Neural cell (in vitro differentiated cells): ENCODE results near the gene SDC4. TPM values are rescaled to one million over a fixed set of nuclear protein-coding genes. Genes with fewer than 3 reads are reported as not detected.

Experiments used
- H2AFZ ChIP-seq: fragments of 200-600, 300-800 bp; sonication (generic), shearing (Covaris generic); 2 replicates; pipeline ENCODE4 v1.6.0; 2014; ENCODE audit warnings: low read depth, mild to moderate bottlenecking, antibody characterized with exemption, low read length, moderate library complexity
- H3F3A ChIP-seq: fragments of 200-600 bp; shearing (Covaris generic); 2 replicates; pipeline ENCODE4 v1.6.1; 2016; ENCODE audit warnings: mild to moderate bottlenecking, moderate library complexity, mixed read lengths, antibody characterized with exemption, low read length; ENCODE audit not compliant: insufficient read depth, poor library complexity, severe bottlenecking
- H3K27ac ChIP-seq: fragments of 200-600, 300-800 bp; sonication (generic), shearing (Covaris generic); 2 replicates; pipeline ENCODE4 v1.5.1; 2014; ENCODE audit warnings: mild to moderate bottlenecking, low read length, moderate library complexity
- H3K27me3 ChIP-seq: fragments of 300-800, 200-600 bp; sonication (generic), shearing (Covaris generic); 2 replicates; pipeline ENCODE4 v1.6.0; 2014; ENCODE audit warnings: mild to moderate bottlenecking, low read depth, low read length, moderate library complexity; ENCODE audit not compliant: insufficient read depth
- H3K36me3 ChIP-seq: fragments of 300-800, 200-600 bp; sonication (generic), shearing (Covaris generic); 2 replicates; pipeline ENCODE4 v1.5.1; 2014; ENCODE audit warnings: mild to moderate bottlenecking, antibody characterized with exemption, low read length, moderate library complexity; ENCODE audit not compliant: insufficient read depth
- H3K4me2 ChIP-seq: fragments of 300-800, 200-600 bp; sonication (generic), shearing (Covaris generic); 2 replicates; pipeline ENCODE4 v1.6.0; 2014; ENCODE audit warnings: mild to moderate bottlenecking, low read length
- H3K4me3 ChIP-seq: fragments of 300-800, 200-600 bp; sonication (generic), shearing (Covaris generic); 2 replicates; pipeline ENCODE4 v1.5.1; 2014; ENCODE audit warnings: mild to moderate bottlenecking, low read length, moderate library complexity
- H3K79me2 ChIP-seq: fragments of 200-600 bp; shearing (Covaris generic); replicated peaks from 2 replicates; pipeline ENCODE4 v1.6.0; 2014; ENCODE audit warnings: mild to moderate bottlenecking, low read length, moderate library complexity; ENCODE audit not compliant: insufficient read depth
- H3K9ac ChIP-seq: fragments of 300-800, 200-600 bp; sonication (generic), shearing (Covaris generic); 2 replicates; pipeline ENCODE4 v1.6.1; 2016; ENCODE audit warnings: mild to moderate bottlenecking, low read length, mixed read lengths
- H3K9me2 ChIP-seq: fragments of 200-600 bp; shearing (Covaris generic); 2 replicates; pipeline ENCODE4 v1.6.1; 2016; ENCODE audit warnings: mild to moderate bottlenecking, low read length, mixed read lengths; ENCODE audit not compliant: insufficient read depth
- H3K9me3 ChIP-seq: fragments of 200-600, 300-800 bp; sonication (generic), shearing (Covaris generic); 2 replicates; pipeline ENCODE4 v1.6.1; 2016; ENCODE audit warnings: mild to moderate bottlenecking, mixed run types, low read length, moderate library complexity, mixed read lengths
- H4K20me1 ChIP-seq: fragments of 200-600 bp; shearing (Covaris generic); 2 replicates; pipeline ENCODE4 v1.6.1; 2016; ENCODE audit warnings: mild to moderate bottlenecking, mixed run types; ENCODE audit not compliant: insufficient read depth
- EP300 ChIP-seq: fragments of 450-650 bp; conservative IDR thresholded peaks from 2 replicates; pipeline ENCODE4 v1.6.1; 2014; ENCODE audit warnings: antibody characterized with exemption, mild to moderate bottlenecking, moderate library complexity; ENCODE audit not compliant: poor library complexity, severe bottlenecking
- EZH2 ChIP-seq: fragments of 200-600, 300-800 bp; shearing (Covaris generic), sonication (generic); IDR thresholded peaks from 2 replicates; pipeline ENCODE4 v1.6.1; 2014; ENCODE audit warnings: antibody characterized with exemption, low read length, borderline replicate concordance, mild to moderate bottlenecking; ENCODE audit not compliant: insufficient read depth, poor library complexity, severe bottlenecking
- MXI1 ChIP-seq: fragments of 450-650 bp; conservative IDR thresholded peaks from 2 replicates; pipeline ENCODE4 v1.6.1; 2014; ENCODE audit warnings: antibody characterized with exemption, mild to moderate bottlenecking; ENCODE audit not compliant: poor library complexity, severe bottlenecking
- POLR2AphosphoS5 ChIP-seq: IDR thresholded peaks from 2 replicates; pipeline ENCODE4 v1.6.1; 2012
- RAD21 ChIP-seq: fragments of 450-650 bp; conservative IDR thresholded peaks from 2 replicates; pipeline ENCODE4 v1.6.1; 2014; ENCODE audit warnings: antibody characterized with exemption, mild to moderate bottlenecking, moderate library complexity
- REST ChIP-seq: IDR thresholded peaks from 2 replicates; pipeline ENCODE4 v1.6.1; 2012; ENCODE audit warnings: borderline replicate concordance
- SMC3 ChIP-seq: fragments of 450-650 bp; conservative IDR thresholded peaks from 2 replicates; pipeline ENCODE4 v1.6.1; 2014; ENCODE audit warnings: antibody characterized with exemption, mild to moderate bottlenecking, moderate library complexity; ENCODE audit not compliant: poor library complexity
- TAF1 ChIP-seq: IDR thresholded peaks from 2 replicates; pipeline ENCODE4 v1.6.1; 2012; ENCODE audit warnings: low read depth
- polyA plus RNA-seq: library from polyadenylated mRNA; depleted of rRNA; stranded (reverse); fragments of >200 nt; gene quantifications from 2 replicates; pipeline ENCODE4 v1.2.3, GENCODE V29; 2014
- TF ChIP-seq, protein P1 (sequence below): fragments of 450-650 bp; IDR thresholded peaks from 2 replicates; pipeline ENCODE4 v1.5.1; 2014; ENCODE audit warnings: antibody characterized with exemption, mild to moderate bottlenecking, moderate library complexity; ENCODE audit not compliant: poor library complexity, severe bottlenecking

SDC4 gene
- polyA plus RNA-seq, 1 donor from 2014 or later, result not detected

DNA sequence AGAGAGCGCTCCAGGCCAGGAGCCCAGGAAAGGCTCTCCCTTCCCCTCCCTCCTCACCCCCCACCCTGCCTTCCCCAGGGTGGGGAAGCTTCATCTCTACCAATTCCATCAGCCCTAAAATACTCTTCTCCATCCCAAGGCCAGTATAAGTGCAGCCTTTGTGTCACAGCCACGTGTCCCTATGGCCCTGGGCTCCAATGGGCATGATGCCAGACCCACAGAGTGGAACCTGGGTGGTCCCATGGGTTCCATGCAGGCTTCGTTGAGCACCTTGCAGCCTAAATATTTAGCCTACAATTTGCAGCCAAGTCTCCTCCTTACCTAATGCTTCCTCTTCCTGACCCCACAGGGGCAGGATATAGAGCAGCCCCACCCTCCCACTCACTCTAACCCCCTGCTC lies 39.1 kb downstream of the SDC4 start:
- Histone ChIP-seq H3K79me2 (no peaks in the 10 kb centered on the region), H3K9ac (no peak overlapping the region), H3K9me2 (no peaks in the 10 kb centered on the region), H2AFZ (no peak overlapping the region), H3K4me2 (no peak overlapping the region), H3K9me3 (no peaks in the 10 kb centered on the region), H3K4me3 (no peak overlapping the region), H3K36me3 (no peaks in the 10 kb centered on the region), H3F3A (no peaks in the 10 kb centered on the region), H4K20me1 (no peaks in the 10 kb centered on the region), H3K27me3 (no peaks in the 10 kb centered on the region), H3K27ac (no peak overlapping the region)
- no peak for TF ChIP-seq EP300
- TF ChIP-seq, protein P1, sequence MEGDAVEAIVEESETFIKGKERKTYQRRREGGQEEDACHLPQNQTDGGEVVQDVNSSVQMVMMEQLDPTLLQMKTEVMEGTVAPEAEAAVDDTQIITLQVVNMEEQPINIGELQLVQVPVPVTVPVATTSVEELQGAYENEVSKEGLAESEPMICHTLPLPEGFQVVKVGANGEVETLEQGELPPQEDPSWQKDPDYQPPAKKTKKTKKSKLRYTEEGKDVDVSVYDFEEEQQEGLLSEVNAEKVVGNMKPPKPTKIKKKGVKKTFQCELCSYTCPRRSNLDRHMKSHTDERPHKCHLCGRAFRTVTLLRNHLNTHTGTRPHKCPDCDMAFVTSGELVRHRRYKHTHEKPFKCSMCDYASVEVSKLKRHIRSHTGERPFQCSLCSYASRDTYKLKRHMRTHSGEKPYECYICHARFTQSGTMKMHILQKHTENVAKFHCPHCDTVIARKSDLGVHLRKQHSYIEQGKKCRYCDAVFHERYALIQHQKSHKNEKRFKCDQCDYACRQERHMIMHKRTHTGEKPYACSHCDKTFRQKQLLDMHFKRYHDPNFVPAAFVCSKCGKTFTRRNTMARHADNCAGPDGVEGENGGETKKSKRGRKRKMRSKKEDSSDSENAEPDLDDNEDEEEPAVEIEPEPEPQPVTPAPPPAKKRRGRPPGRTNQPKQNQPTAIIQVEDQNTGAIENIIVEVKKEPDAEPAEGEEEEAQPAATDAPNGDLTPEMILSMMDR, result no peak

GRCh38 chr20:45308117-45308778 lies 40.0 kb downstream of the SDC4 start, which contains the start of gene MATN4:
TSS of gene MATN4 (minus strand) at chr20:45308299. CDS start at chr20:45305582, 2,717 bp downstream.
- H4K20me1 ChIP-seq, result no peaks in the 10 kb centered on the region
- no peaks in the 10 kb centered on the region for H3K9me3 ChIP-seq
- H3K36me3 ChIP-seq, result no peaks in the 10 kb centered on the region
- no peaks in the 10 kb centered on the region for H3K9me2 ChIP-seq
- TF ChIP-seq, protein P1, result no peak
- TF ChIP-seq RAD21, result no peak
- no peak for TF ChIP-seq POLR2AphosphoS5
- no peak for TF ChIP-seq MXI1
- no peak for TF ChIP-seq REST
- TF ChIP-seq EZH2, result no peak
- no peak for TF ChIP-seq TAF1
- TF ChIP-seq SMC3, result no peak
- TF ChIP-seq EP300, result no peak
- no peak within 1 kb of the TSS for H3K4me3 ChIP-seq
- H2AFZ ChIP-seq, result no peak within 1 kb of the TSS
- H3K27ac ChIP-seq, result no peak within 1 kb of the TSS
- no peaks in the 10 kb centered on the region for H3K79me2 ChIP-seq
- no peak within 1 kb of the TSS for H3K9ac ChIP-seq
- no peaks in the 10 kb centered on the region for H3K27me3 ChIP-seq
- no peak within 1 kb of the TSS for H3K4me2 ChIP-seq
- no peaks in the 10 kb centered on the region for H3F3A ChIP-seq
